ENCODE data around the gene TEKT3.

GRCh38 chr17:15268461-15268860, 72.9 kb downstream of the TEKT3 start:
- TF ChIP-seq EZH2 (IDR thresholded peaks at IDR 0.05; ENCODE audit: low read depth) (no peak), CTCF (conservative IDR thresholded peaks at IDR 0.05) (no peak)
